GM10266 (cell line): Measurements from ENCODE around the gene MARCOL.
A peak's percentile ranks its signal among the peaks of the same experiment; 100 is the strongest.
"Not testable (repeated sequence)": the region's sequence is repeated elsewhere in the genome, so short reads cannot be mapped to it uniquely, and the experiment has no call there.

ENCODE experiments used
- DNase-seq: peaks from one replicate; pipeline ENCODE4 v3.0.0; 2012; ENCODE audit errors: extremely low spot score
- CTCF ChIP-seq: IDR thresholded peaks from 2 replicates; pipeline ENCODE4 v1.5.1; 2012; ENCODE audit warnings: mild to moderate bottlenecking, low read depth; ENCODE audit not compliant: control insufficient read depth, insufficient read depth; ENCODE audit errors: missing control alignments

Gene MARCOL

GRCh38 chr5:148261221-148261620, 22.9 kb downstream of the MARCOL start:
- no peak for TF ChIP-seq CTCF
- DNase-seq: no peak

GRCh38 chr5:148267962-148268361, 29.6 kb downstream of the MARCOL start:
- no peak for DNase-seq

GRCh38 chr5:148268566-148268965, 30.2 kb downstream of the MARCOL start, which contains the start of gene SPINK13:
Gene SPINK13, plus strand, starts transcription at chr5:148268794. Its CDS starts 1,279 bp downstream, at chr5:148270073.
- no peak for TF ChIP-seq CTCF
- DNase-seq: no peak

More at GRCh38 chr5:148267962-148268361, 29.6 kb downstream of the MARCOL start:
- TF ChIP-seq CTCF: no peak

- not testable (repeated sequence) for DNase-seq
These were observed 36.8 kb downstream of the MARCOL start for GRCh38 chr5:148275129-148275528.

GRCh38 chr5:148280893-148281292, 42.6 kb downstream of the MARCOL start:
- not testable (repeated sequence) for DNase-seq

GRCh38 chr5:148281336-148281735, 43.0 kb downstream of the MARCOL start:
- not testable (repeated sequence) for DNase-seq

GRCh38 chr5:148290271-148291195, 52.2 kb downstream of the MARCOL start:
- TF ChIP-seq CTCF: peak; percentile 30
- peak; percentile 4 for DNase-seq
